ENCODE measurements around the gene LPCAT1. TPM values are rescaled to one million over a fixed set of nuclear protein-coding genes. Genes with fewer than 3 reads are reported as not detected.

The LPCAT1 gene
- total and polyA plus RNA-seq, 2 donors (not counting 3 experiments of a cell fraction or from before 2014, with no cell fraction given), result 28.9 to 57.2 TPM

DNA sequence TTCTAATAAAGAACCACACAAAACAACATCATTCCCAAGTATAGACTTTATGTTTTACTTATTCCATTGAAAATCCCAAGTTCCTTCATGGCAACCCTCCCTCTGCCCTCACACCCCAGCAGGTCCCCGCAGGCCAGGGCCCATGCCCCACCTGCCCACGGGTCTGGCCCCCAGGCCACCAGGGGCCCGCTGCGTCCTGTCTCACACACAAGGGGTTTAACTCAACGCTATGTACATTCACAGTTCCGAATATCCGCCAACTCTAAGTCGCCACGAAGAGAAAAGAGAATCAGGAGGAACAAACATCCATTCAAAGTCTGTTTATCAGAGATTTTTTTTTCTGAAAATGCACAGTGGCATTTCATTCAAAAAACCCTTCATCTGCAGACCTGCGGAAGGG, 62.4 kb downstream of the LPCAT1 start:
- dilution Hi-C loops (cut with MboI; ENCODE audit: extremely low pct_ligation_motif_present, low sequenced_read_pairs), result no loop called here
- no peak for FAIRE-seq
- Histone ChIP-seq H3K4me3 (replicated peaks in 1 of 3; ENCODE audit: insufficient read depth in 1 of 3, low read depth in 1 of 3, low read length in 3 of 3) (no peak overlapping the region), H3K4me1 (ENCODE audit: control insufficient read depth, extremely low read depth, insufficient read depth, low read length) (no peaks in the 10 kb centered on the region), H3K27me3 (ENCODE audit: control insufficient read depth in 2 of 2, insufficient read depth in 2 of 2, low read length in 2 of 2) (no peaks in the 10 kb centered on the region), H3K36me3 (ENCODE audit: control insufficient read depth in 2 of 2, extremely low read depth in 1 of 2, insufficient read depth in 2 of 2, low read length in 2 of 2) (peaks cover 0 to 10% of the 10 kb centered on the region in 2 experiments), H3K9ac (replicated peaks; ENCODE audit: extremely low read depth, insufficient read depth, low read length) (no peak overlapping the region), H2AFZ (ENCODE audit: low read depth, low read length) (no peak overlapping the region), H3K9me3 (replicated peaks; ENCODE audit: control insufficient read depth, insufficient read depth, low read length) (peaks cover 3% of the 10 kb centered on the region), H3K4me2 (ENCODE audit: insufficient read depth, low read length) (no peak overlapping the region), H3K9me1 (replicated peaks; ENCODE audit: control insufficient read depth, extremely low read depth, insufficient read depth, low read length) (no peaks in the 10 kb centered on the region), H4K20me1 (replicated peaks; ENCODE audit: control insufficient read depth, extremely low read depth, insufficient read depth, low read length) (no peaks in the 10 kb centered on the region), H3K27ac (ENCODE audit: insufficient read depth, low read depth, low read length) (no peak overlapping the region), H3K79me2 (ENCODE audit: control insufficient read depth, insufficient read depth, low read length) (no peaks in the 10 kb centered on the region)
- no peak for DNase-seq (ENCODE audit: low read depth, low spot score)
- TF ChIP-seq POLR2A (IDR thresholded peaks at IDR 0.05; ENCODE audit: low read depth, low read length) (no peak), FOS (IDR thresholded peaks at IDR 0.05; ENCODE audit: borderline replicate concordance, insufficient read depth, low read length) (no peak), MAX (IDR thresholded peaks at IDR 0.05; ENCODE audit: insufficient read depth, insufficient read length) (no peak), JUN (IDR thresholded peaks at IDR 0.05; ENCODE audit: borderline replicate concordance, insufficient read depth, insufficient read length, low read depth) (no peak), GATA2 (IDR thresholded peaks at IDR 0.05; ENCODE audit: insufficient read depth, insufficient read length, low read depth, low read length) (no peak), POLR2AphosphoS5 (IDR thresholded peaks at IDR 0.05; ENCODE audit: insufficient read depth, low read depth, low read length) (no peak), MYC (IDR thresholded peaks at IDR 0.05; ENCODE audit: low read depth, low read length) (no peak), EZH2 (IDR thresholded peaks at IDR 0.05; ENCODE audit: borderline replicate concordance, low read depth, low read length, severe bottlenecking) (no peak)
- TF ChIP-seq, protein P1, sequence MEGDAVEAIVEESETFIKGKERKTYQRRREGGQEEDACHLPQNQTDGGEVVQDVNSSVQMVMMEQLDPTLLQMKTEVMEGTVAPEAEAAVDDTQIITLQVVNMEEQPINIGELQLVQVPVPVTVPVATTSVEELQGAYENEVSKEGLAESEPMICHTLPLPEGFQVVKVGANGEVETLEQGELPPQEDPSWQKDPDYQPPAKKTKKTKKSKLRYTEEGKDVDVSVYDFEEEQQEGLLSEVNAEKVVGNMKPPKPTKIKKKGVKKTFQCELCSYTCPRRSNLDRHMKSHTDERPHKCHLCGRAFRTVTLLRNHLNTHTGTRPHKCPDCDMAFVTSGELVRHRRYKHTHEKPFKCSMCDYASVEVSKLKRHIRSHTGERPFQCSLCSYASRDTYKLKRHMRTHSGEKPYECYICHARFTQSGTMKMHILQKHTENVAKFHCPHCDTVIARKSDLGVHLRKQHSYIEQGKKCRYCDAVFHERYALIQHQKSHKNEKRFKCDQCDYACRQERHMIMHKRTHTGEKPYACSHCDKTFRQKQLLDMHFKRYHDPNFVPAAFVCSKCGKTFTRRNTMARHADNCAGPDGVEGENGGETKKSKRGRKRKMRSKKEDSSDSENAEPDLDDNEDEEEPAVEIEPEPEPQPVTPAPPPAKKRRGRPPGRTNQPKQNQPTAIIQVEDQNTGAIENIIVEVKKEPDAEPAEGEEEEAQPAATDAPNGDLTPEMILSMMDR (IDR thresholded peaks at IDR 0.05; ENCODE audit: extremely low read depth in 1 of 2, insufficient read depth in 1 of 2, low read depth in 1 of 2, low read length in 2 of 2), result no peak
- no TSS peak for BruUV-seq (replicated peaks)
- ChIA-PET CTCF (no interaction called here), POLR2A (no interaction called here)
- intact Hi-C loops (cut with micrococcal nuclease), result no loop called here
